ENCODE results near the gene TBC1D5.

TBC1D5 gene

DNA sequence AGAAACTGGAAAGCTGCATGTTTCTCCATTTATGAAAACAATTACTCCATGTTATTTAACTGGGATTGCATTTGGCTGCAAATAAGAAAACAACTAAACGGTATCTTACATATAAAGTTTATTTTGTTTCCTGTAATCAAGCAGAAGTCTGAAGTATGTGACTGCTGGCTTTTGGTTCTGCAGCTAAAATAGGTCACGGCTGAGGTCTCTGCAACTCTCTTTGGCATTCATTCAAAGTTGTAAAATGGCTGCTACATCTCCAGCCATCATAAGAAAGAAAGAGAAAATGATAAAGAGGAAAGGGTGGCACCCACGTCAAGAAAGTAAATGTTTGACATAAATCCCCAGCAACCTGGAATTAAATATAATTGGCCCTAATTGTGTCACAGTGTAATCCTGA, 406.1 kb downstream of the TBC1D5 start:
- DNase-seq: no peak

DNA sequence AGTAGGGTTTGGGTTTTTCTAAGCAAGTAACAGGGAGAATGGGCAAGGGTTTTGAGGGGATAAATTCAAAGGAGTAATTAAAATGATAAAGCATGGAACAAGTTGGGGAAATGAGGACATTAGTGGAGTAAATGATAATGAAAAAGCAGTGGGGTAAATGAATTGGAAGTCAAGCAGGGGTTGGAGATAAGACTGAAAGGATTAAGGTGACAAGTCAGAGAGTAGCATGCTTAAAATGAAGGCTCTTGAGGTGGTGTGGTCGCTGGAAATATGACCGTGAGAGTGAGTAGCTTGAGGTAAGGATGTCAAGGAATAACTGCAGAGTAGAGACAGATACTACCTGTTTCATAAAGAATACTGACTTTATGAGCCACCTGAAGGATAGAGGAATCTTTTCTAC, 408.5 kb downstream of the TBC1D5 start:
- DNase-seq: no peak

DNA sequence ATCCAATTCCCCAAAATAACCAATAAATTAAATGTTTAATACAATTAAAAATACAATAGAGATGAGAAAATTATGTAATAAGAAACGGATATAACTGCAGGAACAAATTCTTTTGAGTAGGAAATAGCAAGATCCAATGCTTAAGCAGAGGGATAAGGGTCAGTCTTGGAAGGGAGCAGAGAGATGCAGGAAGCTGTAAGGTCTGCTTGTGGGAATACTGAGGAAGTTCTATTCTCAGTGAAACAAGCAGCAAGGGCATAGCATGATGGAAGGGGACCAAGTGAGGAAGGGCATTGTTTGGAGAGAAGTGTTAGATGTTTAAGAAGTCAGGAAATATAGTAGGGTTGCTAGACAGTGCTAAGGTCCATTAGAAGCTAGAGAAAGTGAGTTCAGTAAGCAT, 409.0 kb downstream of the TBC1D5 start:
- no peak for DNase-seq

DNA sequence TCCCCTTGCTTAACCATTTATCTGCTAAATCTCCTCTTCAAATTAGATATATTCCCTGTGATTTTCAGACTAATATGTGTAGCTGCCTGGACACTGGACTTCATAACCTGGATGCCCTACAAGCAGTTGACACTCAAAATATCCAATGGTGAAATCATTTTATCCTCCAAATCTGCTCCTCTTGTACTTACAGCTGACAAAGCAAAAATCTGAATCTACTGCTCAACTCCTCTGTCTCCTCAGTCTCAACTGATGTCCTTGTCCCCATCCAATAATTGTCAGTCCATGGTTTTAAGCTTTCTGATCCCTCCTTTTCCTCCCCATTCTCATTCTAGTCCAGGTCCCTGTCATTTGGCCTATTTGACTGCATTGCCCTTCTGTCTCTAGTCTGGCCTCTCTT, 411.8 kb downstream of the TBC1D5 start:
- no peak for DNase-seq

DNA sequence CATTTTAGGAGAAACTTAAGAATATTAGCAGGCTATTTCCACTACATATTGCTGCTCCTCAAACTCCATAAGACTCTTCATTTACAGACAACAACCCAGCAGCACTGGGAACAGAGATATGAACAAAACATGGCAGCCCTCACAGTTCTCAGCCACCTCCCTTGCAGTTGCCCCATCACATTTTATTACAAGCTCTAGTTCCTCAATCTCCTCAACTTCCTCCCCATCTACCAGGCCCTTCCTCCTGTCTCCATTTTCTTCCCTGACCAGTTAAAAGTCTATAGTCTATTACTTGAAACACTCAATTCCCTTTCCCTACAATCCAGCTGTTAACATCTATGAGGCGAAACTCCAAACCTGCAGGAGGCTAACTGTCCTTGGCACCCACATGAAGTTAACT, 412.5 kb downstream of the TBC1D5 start:
- no peak for DNase-seq

DNA sequence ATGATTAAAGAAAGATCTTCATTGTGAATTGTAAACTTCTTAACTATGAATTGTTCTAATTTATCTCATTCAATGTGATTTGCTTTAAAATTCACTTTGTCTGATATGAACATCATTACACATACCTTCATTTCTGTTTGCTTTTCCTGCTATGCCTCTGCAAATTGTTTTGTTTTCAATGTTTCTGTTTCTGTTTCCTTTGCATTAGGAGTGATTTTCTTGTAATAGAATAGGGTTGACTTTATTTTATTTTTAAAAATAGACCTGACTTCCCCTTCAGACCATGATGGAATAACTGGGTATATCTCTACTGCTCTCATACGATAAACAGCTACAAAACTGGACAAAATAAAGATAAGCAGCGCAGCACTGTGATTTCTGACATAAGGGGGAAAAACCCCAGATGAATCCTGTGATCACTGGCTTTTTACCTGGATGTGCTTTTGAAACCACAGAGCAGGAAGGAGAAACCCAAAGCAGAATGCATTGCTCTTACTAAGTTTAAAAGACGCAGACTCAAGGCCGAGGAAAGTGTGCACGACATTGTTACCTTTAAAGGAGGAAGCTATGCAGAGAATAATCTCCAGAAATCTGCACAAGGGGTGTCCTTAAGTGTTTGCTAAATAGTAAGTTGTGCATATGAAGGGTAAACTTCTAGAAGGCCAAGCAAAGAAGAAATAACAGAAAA, 420.2 kb downstream of the TBC1D5 start:
- no peak for DNase-seq

DNA sequence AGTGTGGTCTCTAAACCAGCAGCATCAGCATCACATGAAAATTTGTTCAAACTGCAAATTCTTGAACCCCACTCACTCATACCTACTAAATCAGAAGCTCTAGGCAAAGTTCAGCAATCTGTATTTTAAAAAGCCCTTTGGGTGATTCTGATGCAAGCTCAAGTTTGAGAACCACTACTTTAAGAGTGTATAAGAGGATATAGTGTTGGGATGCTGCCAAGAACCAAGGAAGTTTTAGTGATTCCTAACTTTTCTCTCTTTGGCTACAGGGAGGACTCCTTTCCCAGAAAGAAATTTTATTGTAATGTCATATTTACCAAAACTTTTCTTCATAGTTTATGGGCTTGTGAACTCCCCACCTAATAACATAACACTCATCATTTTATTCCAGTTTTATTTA, 422.2 kb downstream of the TBC1D5 start:
- no peak for DNase-seq

DNA sequence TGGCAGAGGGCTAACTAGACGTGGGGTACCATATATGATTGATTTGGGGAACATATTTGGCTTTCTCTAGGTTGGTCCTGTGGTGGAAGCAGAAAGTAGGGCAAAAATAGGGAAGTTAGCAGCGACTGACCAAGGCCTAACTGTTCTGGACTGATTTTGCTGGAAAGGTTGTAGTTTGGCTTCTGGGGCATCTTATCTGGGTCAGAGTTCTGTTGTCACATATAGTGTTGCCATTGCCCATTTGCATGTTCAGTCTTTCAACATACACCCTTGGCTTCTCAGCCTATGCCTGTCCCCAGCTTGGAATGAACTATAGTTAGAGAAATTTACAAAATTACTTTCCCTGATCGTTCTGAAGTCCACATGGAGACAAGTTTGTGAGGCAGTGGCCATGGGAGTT, 426.5 kb downstream of the TBC1D5 start:
- DNase-seq: no peak

DNA sequence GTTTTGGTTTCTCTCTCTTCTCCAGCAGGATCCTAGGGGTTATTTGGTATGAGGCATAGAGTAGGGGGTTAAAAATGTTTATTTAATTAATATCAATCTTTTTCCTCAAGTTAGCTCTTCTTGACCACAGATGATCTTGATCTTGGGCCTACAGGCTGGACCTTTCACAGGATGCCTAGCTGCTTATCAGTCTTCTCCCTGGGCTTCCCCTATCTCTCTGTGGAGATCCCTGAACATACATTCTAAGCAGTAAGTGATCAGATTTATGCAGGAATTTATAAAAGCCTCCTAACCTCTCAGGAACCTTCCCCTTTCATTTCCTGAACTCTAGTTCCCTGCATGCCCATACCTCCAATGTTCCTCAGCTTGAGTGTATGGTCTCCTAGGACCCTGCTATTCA, 428.3 kb downstream of the TBC1D5 start:
- DNase-seq: no peak

DNA sequence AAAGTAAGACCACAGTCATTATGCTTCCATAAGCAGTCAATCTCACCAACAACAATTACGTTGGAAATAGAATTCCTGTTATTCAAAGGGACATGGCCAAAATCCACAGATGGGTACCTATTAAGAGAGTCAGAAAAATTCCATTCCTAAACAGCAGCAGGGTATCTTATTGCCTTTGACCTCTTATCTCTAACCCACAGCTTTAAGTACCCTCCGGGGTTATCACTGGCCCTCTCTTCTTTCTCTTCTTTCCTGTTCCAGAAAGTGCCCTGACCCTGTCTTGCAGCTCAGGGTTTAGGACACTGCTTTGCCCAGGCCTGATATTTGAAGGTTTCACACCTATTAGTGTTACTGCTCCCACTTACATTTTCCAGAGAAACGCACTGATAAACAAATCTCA, 428.7 kb downstream of the TBC1D5 start:
- DNase-seq: no peak

DNA sequence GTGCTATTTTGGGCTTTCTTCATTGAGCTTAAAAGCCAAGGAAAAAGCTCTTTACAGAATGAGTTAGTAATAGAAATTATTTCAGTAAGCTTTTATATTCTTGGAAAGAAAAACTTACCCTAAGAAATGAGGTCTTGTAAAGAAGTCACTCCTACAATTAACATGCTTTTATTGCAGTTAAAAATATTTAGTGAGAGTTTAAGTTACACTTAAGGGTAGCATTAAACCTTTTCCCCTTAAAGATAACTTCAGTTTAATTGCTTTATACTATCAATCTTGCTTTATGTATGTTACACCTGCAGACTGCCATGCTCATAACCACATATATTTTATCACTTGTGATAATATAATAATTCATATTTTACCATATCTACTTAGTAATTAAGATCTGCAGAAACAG, 431.4 kb downstream of the TBC1D5 start:
- no peak for DNase-seq

DNA sequence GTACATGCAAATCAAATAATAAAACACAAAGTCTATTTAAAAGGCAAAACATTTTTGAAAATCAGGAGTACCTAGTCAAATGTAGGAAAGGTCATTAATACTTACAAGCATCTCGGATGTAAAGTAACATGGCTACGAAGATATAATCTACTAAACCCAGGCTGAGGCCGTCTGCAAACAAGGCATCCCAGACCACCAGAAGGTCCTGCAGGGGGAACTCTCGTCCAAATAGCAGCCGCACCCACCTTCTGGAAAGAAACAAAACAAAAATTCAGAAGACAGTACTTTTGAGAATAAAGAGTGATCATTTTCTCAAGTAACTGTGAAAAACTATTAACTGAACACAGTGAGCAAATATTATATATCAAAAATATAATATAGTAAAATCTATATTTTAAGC, 434.5 kb downstream of the TBC1D5 start:
- DNase-seq: no peak

DNA sequence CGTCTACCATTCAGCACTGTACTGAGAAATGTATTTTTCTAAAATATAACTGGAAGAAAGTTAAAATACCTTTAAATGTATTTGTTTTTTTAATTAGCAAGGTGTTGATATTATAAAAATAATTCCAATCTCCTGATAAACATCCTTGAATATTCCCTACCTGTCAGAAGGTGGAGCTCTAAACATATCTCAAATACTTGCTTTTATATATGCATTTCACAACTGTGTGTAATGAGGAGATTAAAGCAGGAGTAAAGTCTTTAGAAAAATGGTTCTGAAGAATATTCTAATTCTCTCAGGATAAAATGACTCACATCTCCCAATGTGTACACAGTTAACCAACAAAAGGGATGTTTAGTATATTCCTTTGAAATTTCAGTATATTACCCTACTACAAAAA, 434.9 kb downstream of the TBC1D5 start:
- no peak for DNase-seq

DNA sequence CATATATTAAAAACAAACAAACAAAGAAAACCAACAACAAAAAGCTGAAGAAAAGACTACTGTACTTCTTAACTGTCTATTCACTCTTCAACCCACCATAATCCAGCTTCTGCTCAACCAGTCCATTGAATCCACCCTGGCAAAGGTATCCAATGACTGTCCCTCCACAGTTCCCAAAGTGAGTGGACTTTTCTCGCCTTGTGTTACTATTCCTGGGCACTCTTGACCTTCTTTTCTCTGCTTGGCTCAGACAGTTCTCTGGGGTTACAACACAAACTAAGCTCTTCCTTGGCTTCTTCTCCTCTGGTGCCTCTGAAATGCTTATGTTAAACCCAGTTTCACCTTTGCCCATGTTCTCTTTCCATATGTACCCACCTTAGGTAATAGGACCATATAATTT, 437.5 kb downstream of the TBC1D5 start:
- no peak for DNase-seq

DNA sequence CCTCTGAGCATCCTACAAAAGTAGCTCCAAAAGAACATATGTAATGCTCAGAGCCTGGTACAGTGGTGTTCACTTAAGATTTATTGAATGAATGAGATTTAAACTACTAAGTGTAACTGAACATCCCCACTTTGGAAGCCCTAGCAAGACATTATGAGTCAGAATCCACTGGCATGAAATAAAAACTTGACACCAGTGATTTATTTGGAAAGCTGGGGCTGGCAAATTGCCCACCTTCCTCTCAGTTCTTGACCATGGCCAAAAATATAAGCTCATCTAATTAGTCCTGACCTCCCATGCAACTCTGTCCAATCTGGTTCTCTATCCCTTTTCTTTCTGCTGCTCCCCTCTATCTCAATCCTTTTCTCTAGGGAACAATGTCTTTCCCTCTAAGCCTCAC, 439.7 kb downstream of the TBC1D5 start:
- DNase-seq: no peak

DNA sequence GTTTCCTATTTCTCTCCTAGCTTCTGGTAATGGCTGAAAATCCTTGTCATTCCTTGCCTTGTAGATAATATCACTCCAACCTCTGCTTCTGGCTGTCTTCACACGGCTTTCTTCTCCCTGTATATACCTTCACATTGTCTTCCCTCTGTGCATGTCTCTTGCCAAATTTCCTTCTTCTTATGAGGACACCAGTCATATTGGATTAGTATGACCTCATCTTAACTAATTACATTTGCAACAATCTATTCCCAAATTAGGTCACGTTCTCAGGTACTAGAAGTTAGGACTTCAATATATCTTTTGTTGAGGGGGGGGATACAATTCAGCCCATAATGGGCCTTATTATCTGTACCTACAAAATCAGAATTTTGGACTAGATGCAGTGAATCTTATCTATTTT, 440.3 kb downstream of the TBC1D5 start:
- no peak for DNase-seq

DNA sequence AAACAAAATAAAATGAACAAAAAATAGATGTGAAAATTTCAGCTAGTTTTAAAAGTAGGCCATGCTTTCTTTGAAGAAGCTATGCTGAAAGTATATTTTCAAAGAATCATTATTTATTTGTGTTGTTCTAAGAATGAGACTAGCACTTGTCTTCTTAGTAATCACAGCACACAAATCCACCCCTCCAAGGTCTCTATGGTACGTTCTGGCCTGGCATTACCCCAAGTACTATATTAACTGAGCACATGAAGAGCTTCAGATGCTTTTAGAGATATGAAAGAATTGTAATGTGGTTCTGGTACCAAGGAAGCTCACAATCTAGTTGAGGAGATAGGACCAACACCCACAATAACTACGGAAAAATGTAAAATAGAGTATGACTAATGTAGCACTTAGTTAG, 441.2 kb downstream of the TBC1D5 start:
- DNase-seq: no peak

DNA sequence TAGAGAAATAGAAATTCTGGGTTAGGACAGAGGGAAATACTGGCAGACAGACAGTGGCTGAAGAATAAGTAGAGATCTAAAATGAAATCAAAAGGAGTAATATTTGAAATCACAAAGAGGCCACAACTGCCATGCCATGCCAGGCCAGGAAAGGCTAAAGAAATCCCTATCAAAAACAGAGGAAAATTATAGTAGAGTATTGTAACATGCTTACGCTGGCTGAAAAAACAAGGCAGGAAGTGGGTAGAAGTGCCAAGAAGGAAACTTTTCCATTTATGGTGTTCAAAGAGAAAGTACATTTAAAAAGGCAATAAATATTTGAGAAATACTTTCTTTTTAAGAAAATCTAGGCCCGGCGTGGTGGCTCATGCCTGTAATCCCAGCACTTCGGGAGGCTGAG, 442.0 kb downstream of the TBC1D5 start:
- DNase-seq: no peak

DNA sequence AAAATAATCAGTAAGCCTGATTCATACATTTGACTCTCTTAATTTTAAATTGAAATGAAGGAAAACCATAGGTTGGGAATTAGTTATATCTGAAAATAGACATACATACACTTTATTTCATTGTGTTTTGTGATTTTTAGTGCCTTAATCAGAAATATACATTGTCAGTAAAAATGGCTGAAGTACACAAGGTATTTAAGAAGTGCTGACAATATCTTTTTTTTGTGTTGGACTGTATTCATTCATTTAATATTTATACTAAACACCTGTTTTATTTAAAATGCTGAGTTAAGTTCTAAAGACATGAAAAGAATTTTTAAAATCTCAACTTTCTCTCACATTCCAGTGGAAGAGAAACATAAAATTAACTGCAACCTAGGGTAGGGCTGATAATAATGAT, 444.4 kb downstream of the TBC1D5 start:
- DNase-seq: no peak

DNA sequence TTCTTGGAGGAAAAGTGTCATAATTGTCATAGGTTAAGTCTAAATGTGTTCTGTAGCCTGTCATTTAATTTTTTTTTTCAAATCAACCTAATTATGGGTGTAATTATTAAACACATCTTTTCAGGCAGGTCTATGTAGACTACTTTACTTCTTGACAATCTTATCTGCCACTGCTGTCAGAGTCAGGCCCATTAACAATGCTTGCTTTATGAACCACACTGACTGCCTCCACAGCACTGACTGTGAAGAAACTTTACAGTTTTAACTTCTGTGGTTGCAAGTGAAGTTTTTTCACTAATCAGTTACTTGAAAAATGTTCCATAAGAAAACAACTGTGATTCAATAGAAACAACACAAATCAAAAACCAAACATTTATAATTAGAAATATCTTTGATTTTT, 449.9 kb downstream of the TBC1D5 start:
- no peak for DNase-seq

DNA sequence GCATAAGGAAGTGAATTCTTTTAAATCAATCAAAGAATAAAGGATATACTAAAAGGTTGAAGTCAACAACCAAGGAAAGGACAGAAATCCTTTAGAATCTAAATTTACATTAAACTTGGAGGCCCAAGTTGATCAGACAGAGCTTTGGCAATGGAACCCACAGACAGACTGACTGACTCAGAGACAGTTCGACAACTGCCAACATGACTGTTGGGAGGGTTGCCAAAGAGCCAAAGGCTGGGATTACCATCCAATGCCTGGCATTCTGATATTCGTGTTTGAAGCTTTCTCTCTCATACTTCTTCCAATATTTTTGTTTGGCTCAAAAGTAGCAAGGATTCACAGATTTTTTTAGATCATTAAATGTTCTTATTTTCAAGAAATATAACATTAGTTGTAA, 451.5 kb downstream of the TBC1D5 start:
- DNase-seq: no peak

DNA sequence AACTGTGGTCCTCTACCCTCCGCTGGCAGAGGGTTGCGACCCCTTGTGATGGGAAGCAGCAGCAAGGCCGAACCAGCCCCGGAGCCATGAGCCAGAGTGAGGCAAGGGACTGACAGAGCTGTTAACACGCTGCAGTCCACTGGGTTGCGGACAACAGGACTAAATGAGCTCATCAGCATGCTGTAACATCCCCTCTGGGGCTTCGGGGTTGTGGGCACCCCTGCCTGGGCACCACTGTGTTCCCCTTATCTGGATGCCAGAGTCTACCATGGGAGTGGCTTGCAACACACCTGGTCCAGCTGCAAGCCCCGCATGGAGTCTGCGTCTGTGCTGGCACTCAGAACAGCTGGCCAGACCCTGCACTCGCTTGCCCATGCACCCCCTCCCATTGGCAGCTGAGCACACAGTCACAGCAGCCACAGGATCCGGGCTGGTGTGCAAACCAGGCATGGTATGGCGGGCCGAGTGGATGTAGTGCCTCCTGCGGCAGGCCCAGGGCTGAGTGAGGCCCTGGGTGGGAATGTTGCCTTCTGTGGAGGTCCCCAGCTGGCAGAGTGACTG, 453.5 kb downstream of the TBC1D5 start:
- no peak for DNase-seq

DNA sequence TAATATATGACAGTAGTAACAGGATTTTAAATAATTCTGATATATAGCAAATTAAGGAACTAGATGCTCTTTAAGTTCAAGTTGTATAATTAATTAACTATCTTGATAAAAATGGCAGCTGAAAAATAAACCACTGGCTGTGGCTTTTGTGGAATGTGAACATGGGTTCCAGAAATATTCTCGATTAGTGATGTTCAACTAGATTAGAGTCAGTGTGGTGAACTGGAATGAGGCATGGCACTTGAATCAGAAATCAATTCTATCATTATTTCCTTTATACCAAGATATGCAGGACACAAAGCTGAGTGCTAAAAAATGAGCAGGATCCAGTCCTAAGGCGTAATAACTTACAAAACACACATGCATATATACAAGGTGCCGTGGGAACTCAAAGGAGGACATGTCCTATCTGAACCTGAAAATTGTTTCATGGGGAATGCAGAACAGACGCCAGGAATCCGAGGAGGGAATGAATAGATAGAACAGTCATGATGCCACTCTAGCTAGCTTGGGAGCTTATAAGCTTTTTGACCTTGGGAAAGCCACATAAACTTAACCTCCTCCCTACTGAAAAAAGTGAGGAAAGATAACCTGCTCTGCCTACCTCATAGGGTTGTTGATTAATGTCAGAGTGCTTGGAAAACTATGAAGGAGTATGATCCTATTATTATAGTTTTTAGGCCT, 455.3 kb downstream of the TBC1D5 start:
- no peak for DNase-seq

DNA sequence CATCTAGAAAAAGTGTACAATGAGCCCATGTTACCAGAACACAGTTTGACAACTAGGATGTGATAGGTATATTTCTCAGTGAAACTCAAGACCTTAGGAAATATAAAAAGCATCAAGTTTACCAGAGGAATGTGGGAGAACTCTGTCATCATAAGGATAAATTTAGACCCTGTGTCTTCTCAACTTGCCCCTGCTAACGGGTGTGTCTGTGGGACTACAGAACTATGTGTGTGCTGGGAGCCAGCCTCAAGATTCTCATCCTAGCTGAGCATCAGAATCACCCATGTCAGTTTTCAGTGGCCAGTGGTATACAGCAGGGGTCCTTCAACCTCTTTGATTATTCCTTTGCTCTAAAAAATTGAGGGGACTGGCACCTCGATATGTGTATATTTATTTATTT, 464.4 kb downstream of the TBC1D5 start:
- DNase-seq: no peak

DNA sequence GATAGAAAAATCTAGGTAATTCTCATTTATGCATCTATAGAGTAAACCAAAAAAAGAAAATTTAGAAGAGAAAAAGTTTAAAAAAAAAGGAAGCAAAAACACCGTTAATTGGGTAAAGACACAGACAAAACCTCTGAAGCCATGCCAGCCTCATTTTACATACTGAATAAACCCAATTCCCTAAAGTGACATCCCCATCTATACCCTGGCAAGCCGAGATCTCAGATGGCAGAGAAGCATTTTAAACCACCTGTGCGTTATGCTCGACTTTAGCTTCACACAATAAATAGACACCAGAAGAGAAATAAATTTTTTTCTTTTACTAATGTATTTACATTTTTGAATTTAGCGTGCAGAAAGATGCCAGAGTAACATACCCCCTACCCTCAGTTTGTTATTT, 475.6 kb downstream of the TBC1D5 start:
- no peak for DNase-seq

Data from left hindlimb (tissue), 1 donor.